A549 (cell line): Measurements from ENCODE around the gene GGCX. TPM values are rescaled to one million over a fixed set of nuclear protein-coding genes. Genes with fewer than 3 reads are reported as not detected.

Experiments used
- ATAC-seq, 2 experiments: fragments of 200-7000 bp in 1 of 2; fragments of >200 bp in 1 of 2; cut with Nextera tagmentation in 1 of 2; cut with Tn5 transposase in 1 of 2; 3 replicates each; pipeline versions ENCODE4 v1.8.0 to v1.9.1; 2018 to 2020; ENCODE audit warnings: mild to moderate bottlenecking in 1 of 2, moderate library complexity in 1 of 2
- CTCF ChIA-PET: fragments of 300-600 bp; sonication (Branson Sonifier 250); formaldehyde crosslinking; extraction: SDS; loops from one replicate; lab custom pipeline; 2021; ENCODE audit warnings: antibody characterized with exemption, inconsistent platforms; lab: Yijun Ruan, JAX
- POLR2A ChIA-PET: fragments of 350-600 bp; formaldehyde crosslinking; extraction: SDS; loops from one replicate; lab custom pipeline; 2021; ENCODE audit warnings: antibody characterized with exemption, inconsistent platforms; lab: Yijun Ruan, JAX
- DNase-seq, 2 experiments: peaks; one replicate each; pipeline versions ENCODE4 v3.0.0 to v3.0.0-alpha.2; 2011 to 2016; ENCODE audit warnings: low read depth in 1 of 2, low spot score in 1 of 2
- FAIRE-seq: peaks from 2 replicates; lab custom pipeline; 2011; peaks lifted over from hg19 to GRCh38; lab: Jason Lieb, UNC
- H3K27ac ChIP-seq, 2 experiments: fragments of >200 bp; sonication (Bioruptor Twin); formaldehyde crosslinking; 3 replicates each; pipeline ENCODE4 v1.5.1; 2016 to 2017
- H3K4me1 ChIP-seq: fragments of >200 bp; sonication (Bioruptor Twin); formaldehyde crosslinking; 3 replicates; pipeline ENCODE4 v1.6.1; 2016
- H3K4me2 ChIP-seq: fragments of >200 bp; sonication (Bioruptor Twin); formaldehyde crosslinking; 3 replicates; pipeline ENCODE4 v1.6.1; 2016
- H3K4me3 ChIP-seq: fragments of >200 bp; sonication (Bioruptor Twin); formaldehyde crosslinking; 3 replicates; pipeline ENCODE4 v1.5.1; 2016
- H3K9me3 ChIP-seq: fragments of >200 bp; sonication (Bioruptor Twin); formaldehyde crosslinking; 3 replicates; pipeline ENCODE4 v1.6.1; 2016
- CBX2 ChIP-seq: fragments of 200-600 bp; sonication (generic); IDR thresholded peaks from 2 replicates; pipeline ENCODE4 v1.6.1; 2016; ENCODE audit warnings: low read depth, mild to moderate bottlenecking, borderline replicate concordance
- CBX8 ChIP-seq: fragments of 200-600 bp; sonication (generic); IDR thresholded peaks from 2 replicates; pipeline ENCODE4 v1.6.1; 2016
- CHD2 ChIP-seq: fragments of 150-350 bp; IDR thresholded peaks from 2 replicates; pipeline ENCODE4 v1.6.1; 2014; ENCODE audit warnings: low read length; ENCODE audit not compliant: partially characterized antibody
- EHF ChIP-seq: fragments of 250-450 bp; sonication (Bioruptor Pico); IDR thresholded peaks from 2 replicates; pipeline ENCODE4 v1.5.0; 2020; ENCODE audit warnings: mild to moderate bottlenecking
- EHMT2 ChIP-seq: fragments of 200-600 bp; sonication (generic); IDR thresholded peaks from 2 replicates; pipeline ENCODE4 v1.6.1; 2016; ENCODE audit warnings: antibody characterized with exemption, low read depth, mild to moderate bottlenecking, moderate library complexity
- GATA3 ChIP-seq: IDR thresholded peaks from 2 replicates; pipeline ENCODE4 v1.6.1; 2012; ENCODE audit warnings: borderline replicate concordance
- HEYL ChIP-seq: fragments of 250-450 bp; sonication (Bioruptor Pico); IDR thresholded peaks from 2 replicates; pipeline ENCODE4 v1.8.0; 2021; ENCODE audit warnings: mild to moderate bottlenecking, moderate library complexity
- HOXA7 ChIP-seq: fragments of 250-450 bp; sonication (Bioruptor Pico); IDR thresholded peaks from 2 replicates; pipeline ENCODE4 v1.5.0; 2020; ENCODE audit warnings: mild to moderate bottlenecking, moderate library complexity
- HOXB13 ChIP-seq: fragments of 250-450 bp; sonication (Bioruptor Pico); IDR thresholded peaks from 2 replicates; pipeline ENCODE4 v1.5.0; 2020; ENCODE audit warnings: low read depth, mild to moderate bottlenecking, moderate library complexity
- KDM1A ChIP-seq: fragments of 200-600 bp; sonication (generic); IDR thresholded peaks from 2 replicates; pipeline ENCODE4 v1.6.1; 2016; ENCODE audit warnings: low read depth, mild to moderate bottlenecking
- NFE2L2 ChIP-seq: fragments of 150-350 bp; conservative IDR thresholded peaks from 2 replicates; pipeline ENCODE4 v1.6.1; 2014; ENCODE audit warnings: low read length
- NR3C1 ChIP-seq: fragments of >200 bp; sonication (Bioruptor Twin); formaldehyde crosslinking; IDR thresholded peaks from 3 replicates; pipeline ENCODE4 v1.6.1; 2017
- PHF8 ChIP-seq: fragments of 200-600 bp; sonication (generic); IDR thresholded peaks from 2 replicates; pipeline ENCODE4 v1.6.1; 2016; ENCODE audit warnings: low read depth, mild to moderate bottlenecking, antibody characterized with exemption, moderate library complexity, borderline replicate concordance
- POLR2AphosphoS2 ChIP-seq: conservative IDR thresholded peaks from 2 replicates; pipeline ENCODE4 v1.6.1; 2012; ENCODE audit warnings: low read length, improper control_type of control experiment, inconsistent platforms
- RAD21 ChIP-seq, 2 experiments: fragments of >200 bp in 1 of 2; sonication (Bioruptor Twin) in 1 of 2; formaldehyde crosslinking in 1 of 2; IDR thresholded peaks in 1 of 2; conservative IDR thresholded peaks in 1 of 2; 2 replicates in 1 of 2; 3 replicates in 1 of 2; pipeline ENCODE4 v1.6.1; 2012 to 2018; ENCODE audit warnings: inconsistent platforms in 1 of 2
- RCOR1 ChIP-seq: fragments of 150-350 bp; IDR thresholded peaks from 2 replicates; pipeline ENCODE4 v1.6.1; 2014; ENCODE audit warnings: antibody characterized with exemption, low read length, low read depth
- SMC3 ChIP-seq: fragments of >200 bp; sonication (Bioruptor Twin); formaldehyde crosslinking; IDR thresholded peaks from 3 replicates; pipeline ENCODE4 v1.6.1; 2018; ENCODE audit warnings: inconsistent platforms
- TP53 ChIP-seq: fragments of 250-450 bp; sonication (Bioruptor Pico); IDR thresholded peaks from 2 replicates; pipeline ENCODE4 v1.5.0; 2021; ENCODE audit warnings: mild to moderate bottlenecking, moderate library complexity
- ZC3H11A ChIP-seq: fragments of 450-650 bp; IDR thresholded peaks from 2 replicates; pipeline ENCODE4 v1.6.1; 2014; ENCODE audit warnings: antibody characterized with exemption, mild to moderate bottlenecking
- ZNF302 ChIP-seq: fragments of 250-450 bp; sonication (Bioruptor Pico); IDR thresholded peaks from 2 replicates; pipeline ENCODE4 v1.9.0; 2021; ENCODE audit warnings: inconsistent platforms, mild to moderate bottlenecking, moderate library complexity
- WGBS: methylation state at CpG from one replicate; pipeline ENCODE4 v1.1.6; 2017; ENCODE audit errors: missing lambda C conversion rate; 5-methylcytosine and 5-hydroxymethylcytosine counted together
- polyA plus RNA-seq, 4 experiments: library from polyadenylated mRNA; depleted of rRNA in 3 of 4; stranded (reverse); fragments of >200 nt; fragmentation: RNase III in 1 of 4; extraction: RNeasy Plus Mini Kit Qiagen cat#74134 plus additional on column Dnase treatment in 1 of 4; gene quantifications; 2 replicates in 3 of 4; 3 replicates in 1 of 4; pipeline ENCODE4 v1.2.3, GENCODE V29; 2011 to 2017
- TF ChIP-seq, protein P1 (sequence below): IDR thresholded peaks from 2 replicates; pipeline ENCODE4 v1.6.1; 2012
- TF ChIP-seq, protein P2 (sequence below): fragments of 200-600 bp; sonication (generic); IDR thresholded peaks from 2 replicates; pipeline ENCODE4 v1.6.1; 2016; ENCODE audit warnings: antibody characterized with exemption, mild to moderate bottlenecking, moderate library complexity
- TF ChIP-seq, protein P3 (sequence below): fragments of 150-350 bp; IDR thresholded peaks from 2 replicates; pipeline ENCODE4 v1.6.1; 2014; ENCODE audit warnings: low read depth, mild to moderate bottlenecking, low read length
- TF ChIP-seq, protein P4 (sequence below): fragments of 250-450 bp; sonication (Bioruptor Pico); IDR thresholded peaks from 2 replicates; pipeline ENCODE4 v1.5.0; 2020; ENCODE audit warnings: low read depth, mild to moderate bottlenecking, moderate library complexity
- TF ChIP-seq, protein P5 (sequence below): fragments of >200 bp; sonication (Bioruptor Twin); formaldehyde crosslinking; IDR thresholded peaks from 3 replicates; pipeline ENCODE4 v1.6.1; 2016
- TF ChIP-seq, protein P6 (sequence below): fragments of >200 bp; sonication (Bioruptor Twin); formaldehyde crosslinking; IDR thresholded peaks from 2 replicates; pipeline ENCODE4 v1.6.1; 2016

The GGCX gene
- polyA plus RNA-seq, 2 of the 4 experiments (the other 2 are of a cell fraction) = 39.0 to 55.1 TPM

DNA sequence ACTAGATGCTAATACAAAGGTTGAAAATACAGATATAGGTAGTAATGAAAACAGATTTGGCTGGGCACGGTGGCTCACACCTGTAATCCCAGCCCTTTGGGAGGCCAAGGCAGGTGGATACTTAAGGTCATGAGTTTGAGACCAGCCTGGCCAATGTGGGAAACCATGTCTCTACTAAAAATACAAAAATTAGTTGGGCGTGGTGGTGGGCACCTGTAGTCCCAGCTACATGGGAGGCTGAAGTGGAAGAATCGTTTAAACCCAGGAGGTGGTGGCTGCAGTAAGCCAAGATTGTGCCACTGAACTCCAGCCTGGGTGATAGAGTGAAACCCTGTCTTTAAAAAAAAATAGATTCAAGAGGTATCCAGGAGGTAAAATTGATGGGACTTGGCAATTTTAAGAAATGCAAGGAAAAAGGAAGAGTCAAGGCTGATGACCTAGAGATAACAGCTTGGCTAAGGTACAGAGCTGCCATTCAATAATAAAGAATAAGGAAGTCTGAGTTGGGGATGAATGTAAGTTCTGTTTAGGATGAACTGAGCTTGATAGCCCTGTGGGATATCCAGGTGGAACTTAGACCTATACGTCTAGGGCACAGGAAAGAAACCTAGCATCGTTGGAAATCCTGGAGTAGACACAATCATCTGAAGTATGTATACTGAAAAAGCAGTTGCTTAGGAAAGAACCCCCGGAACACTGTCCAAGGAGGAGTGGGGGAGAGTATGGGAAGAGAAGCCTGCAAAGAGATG lies 13.3 kb downstream of the GGCX start:
- FAIRE-seq (no peak), DNase-seq (no peak), ATAC-seq (peak; percentile 7 to 12; a peak in 5 of 6 replicates)
- Histone ChIP-seq H3K9me3 (no peaks in the 10 kb centered on the region), H3K27ac (0 out of 6 replicates have a peak overlapping the region, but pooled peaks of 1 of the 2 experiments have one; percentile 11), H3K4me3 (no peak overlapping the region), H3K4me2 (no peak overlapping the region), H3K4me1 (peaks cover 49% of the 10 kb centered on the region)
- WGBS = 68% methylated on average over 6 of the region's 6 CpGs
- POLR2A ChIA-PET = interaction anchor here (0.6 to 9.0 kb wide), 7 partner anchors 8 to 507 kb away, joined by 3 to 116 read pairs (median 4); partner anchors contain the start of genes MAT2A, RNF181 and SH2D6
- CTCF ChIA-PET = interaction anchor here (0.8 to 35.5 kb wide), 6 partner anchors 9 to 198 kb away, joined by 3 to 1185 read pairs (median 120); partner anchors contain the start of genes CAPG, GGCX, MAT2A and SH2D6
- TF ChIP-seq CBX8 (no peak), RCOR1 (no peak), ZNF302 (no peak), NR3C1 (no peak), GATA3 (no peak), TP53 (CRISPR knock-in tag) (peak; percentile 27; the same call in 1 of the 2 replicates), CHD2 (peak; percentile 16), KDM1A (no peak), HOXB13 (CRISPR knock-in tag) (no peak)
- TF ChIP-seq, protein P1, sequence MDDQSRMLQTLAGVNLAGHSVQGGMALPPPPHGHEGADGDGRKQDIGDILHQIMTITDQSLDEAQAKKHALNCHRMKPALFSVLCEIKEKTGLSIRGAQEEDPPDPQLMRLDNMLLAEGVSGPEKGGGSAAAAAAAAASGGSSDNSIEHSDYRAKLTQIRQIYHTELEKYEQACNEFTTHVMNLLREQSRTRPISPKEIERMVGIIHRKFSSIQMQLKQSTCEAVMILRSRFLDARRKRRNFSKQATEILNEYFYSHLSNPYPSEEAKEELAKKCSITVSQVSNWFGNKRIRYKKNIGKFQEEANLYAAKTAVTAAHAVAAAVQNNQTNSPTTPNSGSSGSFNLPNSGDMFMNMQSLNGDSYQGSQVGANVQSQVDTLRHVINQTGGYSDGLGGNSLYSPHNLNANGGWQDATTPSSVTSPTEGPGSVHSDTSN = no peak
- TF ChIP-seq, protein P2, sequence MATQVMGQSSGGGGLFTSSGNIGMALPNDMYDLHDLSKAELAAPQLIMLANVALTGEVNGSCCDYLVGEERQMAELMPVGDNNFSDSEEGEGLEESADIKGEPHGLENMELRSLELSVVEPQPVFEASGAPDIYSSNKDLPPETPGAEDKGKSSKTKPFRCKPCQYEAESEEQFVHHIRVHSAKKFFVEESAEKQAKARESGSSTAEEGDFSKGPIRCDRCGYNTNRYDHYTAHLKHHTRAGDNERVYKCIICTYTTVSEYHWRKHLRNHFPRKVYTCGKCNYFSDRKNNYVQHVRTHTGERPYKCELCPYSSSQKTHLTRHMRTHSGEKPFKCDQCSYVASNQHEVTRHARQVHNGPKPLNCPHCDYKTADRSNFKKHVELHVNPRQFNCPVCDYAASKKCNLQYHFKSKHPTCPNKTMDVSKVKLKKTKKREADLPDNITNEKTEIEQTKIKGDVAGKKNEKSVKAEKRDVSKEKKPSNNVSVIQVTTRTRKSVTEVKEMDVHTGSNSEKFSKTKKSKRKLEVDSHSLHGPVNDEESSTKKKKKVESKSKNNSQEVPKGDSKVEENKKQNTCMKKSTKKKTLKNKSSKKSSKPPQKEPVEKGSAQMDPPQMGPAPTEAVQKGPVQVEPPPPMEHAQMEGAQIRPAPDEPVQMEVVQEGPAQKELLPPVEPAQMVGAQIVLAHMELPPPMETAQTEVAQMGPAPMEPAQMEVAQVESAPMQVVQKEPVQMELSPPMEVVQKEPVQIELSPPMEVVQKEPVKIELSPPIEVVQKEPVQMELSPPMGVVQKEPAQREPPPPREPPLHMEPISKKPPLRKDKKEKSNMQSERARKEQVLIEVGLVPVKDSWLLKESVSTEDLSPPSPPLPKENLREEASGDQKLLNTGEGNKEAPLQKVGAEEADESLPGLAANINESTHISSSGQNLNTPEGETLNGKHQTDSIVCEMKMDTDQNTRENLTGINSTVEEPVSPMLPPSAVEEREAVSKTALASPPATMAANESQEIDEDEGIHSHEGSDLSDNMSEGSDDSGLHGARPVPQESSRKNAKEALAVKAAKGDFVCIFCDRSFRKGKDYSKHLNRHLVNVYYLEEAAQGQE = no peak

DNA sequence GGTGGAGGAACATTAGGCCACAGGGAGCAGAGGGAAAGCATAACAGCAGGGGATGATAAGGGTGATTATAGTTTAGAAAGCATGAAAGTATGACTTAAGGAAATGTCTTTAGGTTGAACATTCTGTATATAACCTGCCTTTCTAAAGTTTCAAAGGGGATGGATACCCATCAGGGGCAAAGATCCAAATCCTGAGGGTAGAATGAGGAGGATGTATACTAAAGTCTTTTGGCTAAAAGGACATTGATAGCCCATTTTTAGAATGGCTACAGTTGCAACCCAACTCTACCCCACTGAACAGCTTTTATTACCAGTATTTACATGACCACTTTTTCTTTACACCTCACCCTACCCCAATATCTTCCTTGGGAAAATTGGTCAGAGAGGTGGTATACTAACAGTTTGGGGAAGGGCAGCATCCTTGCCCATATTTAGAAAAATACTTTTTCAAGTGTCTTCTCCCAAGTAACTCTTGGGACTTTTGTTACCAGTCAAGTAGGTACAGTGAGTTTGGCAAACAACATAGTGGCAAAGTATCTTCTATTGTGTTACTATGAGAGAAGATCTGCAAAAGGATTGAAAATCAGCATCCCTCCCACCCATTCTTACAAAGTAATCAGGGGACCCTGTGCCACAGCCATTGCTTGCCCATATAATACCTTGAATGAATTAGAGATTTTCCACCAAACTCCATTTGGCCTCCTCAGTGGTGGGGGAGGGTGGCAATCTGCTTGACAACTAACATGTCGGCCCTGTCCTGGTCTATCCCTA lies 14.0 kb downstream of the GGCX start:
- Histone ChIP-seq H3K4me3 (no peak overlapping the region), H3K27ac (0 out of 6 replicates have a peak overlapping the region, but pooled peaks of 1 of the 2 experiments have one; percentile 0), H3K9me3 (no peaks in the 10 kb centered on the region), H3K4me2 (no peak overlapping the region), H3K4me1 (peaks cover 56% of the 10 kb centered on the region)
- ChIA-PET CTCF (interaction anchor here (1.4 to 35.5 kb wide), 5 partner anchors 9 to 156 kb away, joined by 5 to 1185 read pairs (median 56); partner anchors contain the start of genes CAPG, GGCX and SH2D6), POLR2A (interaction anchor here (0.9 to 9.0 kb wide), 6 partner anchors 8 to 219 kb away, joined by 3 to 116 read pairs (median 4); partner anchors contain the start of genes MAT2A, SH2D6 and TGOLN2)
- no peak for TF ChIP-seq ZC3H11A
- TF ChIP-seq RAD21 (conservative IDR thresholded peaks at IDR 0.05 in 1 of 2, IDR thresholded peaks at IDR 0.05 in 1 of 2) = peak in 1 of 2 experiments; percentile 6; a peak in 2 of 5 replicates
- TF ChIP-seq EHMT2 = no peak
- peak; percentile 83; the same call in 1 of the 2 replicates for TF ChIP-seq POLR2AphosphoS2
- no peak for TF ChIP-seq EHF (CRISPR knock-in tag)
- TF ChIP-seq, protein P3, sequence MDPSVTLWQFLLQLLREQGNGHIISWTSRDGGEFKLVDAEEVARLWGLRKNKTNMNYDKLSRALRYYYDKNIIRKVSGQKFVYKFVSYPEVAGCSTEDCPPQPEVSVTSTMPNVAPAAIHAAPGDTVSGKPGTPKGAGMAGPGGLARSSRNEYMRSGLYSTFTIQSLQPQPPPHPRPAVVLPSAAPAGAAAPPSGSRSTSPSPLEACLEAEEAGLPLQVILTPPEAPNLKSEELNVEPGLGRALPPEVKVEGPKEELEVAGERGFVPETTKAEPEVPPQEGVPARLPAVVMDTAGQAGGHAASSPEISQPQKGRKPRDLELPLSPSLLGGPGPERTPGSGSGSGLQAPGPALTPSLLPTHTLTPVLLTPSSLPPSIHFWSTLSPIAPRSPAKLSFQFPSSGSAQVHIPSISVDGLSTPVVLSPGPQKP = no peak
- TF ChIP-seq, protein P4, sequence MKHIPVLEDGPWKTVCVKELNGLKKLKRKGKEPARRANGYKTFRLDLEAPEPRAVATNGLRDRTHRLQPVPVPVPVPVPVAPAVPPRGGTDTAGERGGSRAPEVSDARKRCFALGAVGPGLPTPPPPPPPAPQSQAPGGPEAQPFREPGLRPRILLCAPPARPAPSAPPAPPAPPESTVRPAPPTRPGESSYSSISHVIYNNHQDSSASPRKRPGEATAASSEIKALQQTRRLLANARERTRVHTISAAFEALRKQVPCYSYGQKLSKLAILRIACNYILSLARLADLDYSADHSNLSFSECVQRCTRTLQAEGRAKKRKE (CRISPR knock-in tag) = no peak; the same call in 1 of the 2 replicates
- TF ChIP-seq, protein P5, sequence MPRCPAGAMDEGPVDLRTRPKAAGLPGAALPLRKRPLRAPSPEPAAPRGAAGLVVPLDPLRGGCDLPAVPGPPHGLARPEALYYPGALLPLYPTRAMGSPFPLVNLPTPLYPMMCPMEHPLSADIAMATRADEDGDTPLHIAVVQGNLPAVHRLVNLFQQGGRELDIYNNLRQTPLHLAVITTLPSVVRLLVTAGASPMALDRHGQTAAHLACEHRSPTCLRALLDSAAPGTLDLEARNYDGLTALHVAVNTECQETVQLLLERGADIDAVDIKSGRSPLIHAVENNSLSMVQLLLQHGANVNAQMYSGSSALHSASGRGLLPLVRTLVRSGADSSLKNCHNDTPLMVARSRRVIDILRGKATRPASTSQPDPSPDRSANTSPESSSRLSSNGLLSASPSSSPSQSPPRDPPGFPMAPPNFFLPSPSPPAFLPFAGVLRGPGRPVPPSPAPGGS = 0 out of 3 replicates have a peak, but pooled peaks have one; percentile 10
- TF ChIP-seq NFE2L2 = no peak
- peak; percentile 48; the same call in 1 of the 2 replicates for TF ChIP-seq HOXA7 (CRISPR knock-in tag)
- TF ChIP-seq, protein P6, sequence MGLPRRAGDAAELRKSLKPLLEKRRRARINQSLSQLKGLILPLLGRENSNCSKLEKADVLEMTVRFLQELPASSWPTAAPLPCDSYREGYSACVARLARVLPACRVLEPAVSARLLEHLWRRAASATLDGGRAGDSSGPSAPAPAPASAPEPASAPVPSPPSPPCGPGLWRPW = no peak
- no peak for TF ChIP-seq PHF8
- no peak for TF ChIP-seq HEYL (CRISPR knock-in tag)
- TF ChIP-seq SMC3 = no peak
- TF ChIP-seq CBX2 = no peak
- FAIRE-seq = no peak
- peak; percentile 27 to 29 for ATAC-seq
- DNase-seq = no peak
- WGBS = 78% methylated on average over 1 of the region's 1 CpG
